ENCODE data around the gene ANKMY2. TPM values are rescaled to one million over a fixed set of nuclear protein-coding genes. Genes with fewer than 3 reads are reported as not detected.
A peak's percentile ranks its signal among the peaks of the same experiment; 100 is the strongest.
"Not testable (repeated sequence)": the region's sequence is repeated elsewhere in the genome, so short reads cannot be mapped to it uniquely, and the experiment has no call there.

The ANKMY2 gene
- total and polyA plus RNA-seq, 5 donors from 2014 or later, result 12.1 to 24.2 (median 19.2) TPM

DNA sequence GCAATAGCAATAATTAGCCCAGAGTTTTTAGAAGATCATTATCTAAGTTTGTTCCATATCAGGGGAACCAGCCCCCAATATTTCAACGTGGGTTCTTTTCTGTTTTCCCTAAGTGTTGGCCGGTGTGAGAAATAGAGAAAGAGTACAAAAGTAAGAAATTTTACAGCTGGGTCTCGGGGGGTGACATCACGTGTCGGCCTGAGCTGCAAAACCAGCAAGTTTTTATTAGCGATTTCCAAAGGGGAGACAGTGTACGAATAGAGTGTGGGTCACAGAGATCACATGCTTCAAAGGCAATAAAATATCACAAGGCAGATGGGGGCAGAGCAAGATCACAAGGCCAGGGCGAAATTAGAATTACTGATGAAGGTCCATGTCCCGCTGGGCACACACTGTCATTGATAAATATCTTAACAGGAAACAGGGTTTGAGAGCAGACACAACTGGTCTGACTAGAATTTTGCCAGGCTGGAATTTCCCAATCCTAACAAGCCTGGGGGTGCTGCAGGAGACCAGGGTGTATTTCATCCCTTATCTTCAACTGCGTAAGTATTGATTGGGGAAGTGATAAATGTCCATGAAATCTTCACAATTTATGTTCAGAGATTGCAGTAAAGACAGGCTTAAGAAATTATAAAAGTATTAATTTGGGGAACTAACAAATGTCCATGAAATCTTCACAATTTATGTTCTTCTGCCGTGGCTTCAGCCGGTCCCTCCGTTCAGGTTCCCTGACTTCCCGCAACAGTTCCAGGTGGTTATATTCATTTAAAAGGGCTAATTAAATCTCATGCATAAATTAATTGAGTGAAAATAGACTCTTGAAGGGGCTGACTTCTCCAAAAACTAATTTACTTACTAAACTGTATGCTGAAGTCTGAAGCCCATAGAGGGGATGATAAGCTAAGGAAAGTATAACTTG, 33.4 kb upstream of the ANKMY2 start:
- not testable (repeated sequence) for H3K27me3 ChIP-seq (ENCODE audit: control insufficient read depth, insufficient read depth, low read length); H3K4me1 Mint-ChIP-seq; H3K4me3 Mint-ChIP-seq; H3K4me3 ChIP-seq (ENCODE audit: low read depth, low read length); H3K27ac ChIP-seq (ENCODE audit: insufficient read depth, low read length, poor library complexity, severe bottlenecking); H3K9me3 ChIP-seq (ENCODE audit: control insufficient read depth in 2 of 2, low read length in 2 of 2); H3K27me3 Mint-ChIP-seq; H3K4me1 ChIP-seq (ENCODE audit: control insufficient read depth, insufficient read depth, low read length, poor library complexity, severe bottlenecking); H3K9me3 Mint-ChIP-seq; DNase-seq; ATAC-seq (ENCODE audit: low read depth in 2 of 2)
- H3K27ac Mint-ChIP-seq, result peak overlapping the region in 1 of 3 donors; percentile 56
- H3K36me3 Mint-ChIP-seq, result peaks cover 45% of the 10 kb centered on the region
- peaks cover 52% of the 10 kb centered on the region for H3K36me3 ChIP-seq (ENCODE audit: control insufficient read depth, insufficient read depth, low read length)

DNA sequence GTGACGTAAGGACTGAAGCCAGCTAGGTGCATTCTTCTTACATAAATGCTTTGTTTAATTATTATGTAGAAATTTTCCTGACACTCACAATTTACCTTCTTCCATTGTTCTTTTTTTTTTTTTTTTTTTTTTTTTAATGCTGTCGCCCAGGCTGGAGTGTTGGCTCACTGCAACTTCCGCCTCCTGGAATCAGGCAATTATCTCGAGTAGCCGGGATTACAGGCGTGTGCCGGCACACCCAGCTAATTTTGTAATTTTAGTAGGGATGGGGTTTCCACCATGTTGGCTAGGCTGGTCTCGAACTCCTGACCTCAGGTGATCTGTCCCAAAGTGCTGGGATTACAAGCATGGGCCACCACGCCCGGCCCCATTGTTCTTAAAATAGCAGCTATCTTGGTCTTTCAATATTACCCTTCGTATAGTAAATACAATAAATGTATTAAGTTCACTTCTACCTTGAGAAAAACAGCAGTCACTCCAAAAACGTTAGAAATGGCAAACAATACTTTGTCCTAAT, 32.5 kb upstream of the ANKMY2 start:
- Histone ChIP-seq H3K27me3 (ENCODE audit: control insufficient read depth, insufficient read depth, low read length) (no peaks in the 10 kb centered on the region), H3K9me3 (ENCODE audit: control insufficient read depth in 2 of 2, low read length in 2 of 2) (no peaks in the 10 kb centered on the region), H3K27ac (ENCODE audit: insufficient read depth, low read length, poor library complexity, severe bottlenecking) (no peak overlapping the region), H3K36me3 (ENCODE audit: control insufficient read depth, insufficient read depth, low read length) (peaks cover 46% of the 10 kb centered on the region), H3K4me3 (ENCODE audit: low read depth, low read length) (no peak overlapping the region), H3K4me1 (ENCODE audit: control insufficient read depth, insufficient read depth, low read length, poor library complexity, severe bottlenecking) (no peaks in the 10 kb centered on the region)
- H3K27ac Mint-ChIP-seq, result no peak overlapping the region
- H3K4me3 Mint-ChIP-seq, result no peak overlapping the region
- peaks cover 0 to 10% (median 0%) of the 10 kb centered on the region in 4 donors for H3K4me1 Mint-ChIP-seq
- H3K27me3 Mint-ChIP-seq, result no peaks in the 10 kb centered on the region
- H3K9me3 Mint-ChIP-seq, result peaks cover 0 to 1% (median 0%) of the 10 kb centered on the region in 7 donors
- peaks cover 47% of the 10 kb centered on the region for H3K36me3 Mint-ChIP-seq
- DNase-seq, result no peak
- ATAC-seq (ENCODE audit: low read depth in 2 of 2), result no peak

DNA sequence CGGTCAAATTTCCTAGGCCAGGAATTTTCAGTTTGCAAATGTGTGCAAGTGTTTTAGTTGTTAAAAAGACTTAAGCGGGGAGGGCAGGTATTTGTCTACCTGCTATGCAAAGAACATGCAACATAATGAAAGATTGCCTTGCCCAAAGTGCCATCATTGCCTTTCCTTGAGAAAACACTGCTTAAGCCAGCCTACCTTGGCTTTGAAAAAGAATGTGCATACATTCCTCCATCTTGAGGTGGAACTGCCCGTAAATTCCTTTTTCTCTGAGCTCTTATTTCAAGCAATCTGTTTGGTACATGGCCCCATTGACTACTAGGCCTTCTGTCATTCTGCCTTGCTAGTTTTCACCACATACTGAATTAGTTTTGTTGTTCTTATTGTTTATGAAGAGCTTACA, 29.7 kb upstream of the ANKMY2 start:
- Mint-ChIP-seq H3K36me3 (peaks cover 45% of the 10 kb centered on the region), H3K9me3 (peaks cover 0 to 2% (median 0%) of the 10 kb centered on the region in 7 donors), H3K27me3 (no peaks in the 10 kb centered on the region), H3K27ac (no peak overlapping the region), H3K4me3 (no peak overlapping the region), H3K4me1 (peaks cover 7 to 17% (median 13%) of the 10 kb centered on the region in 4 donors)
- ATAC-seq (ENCODE audit: low read depth in 2 of 2), result no peak
- H3K9me3 ChIP-seq (ENCODE audit: control insufficient read depth in 2 of 2, low read length in 2 of 2), result no peaks in the 10 kb centered on the region
- no peak overlapping the region for H3K4me3 ChIP-seq (ENCODE audit: low read depth, low read length)
- peaks cover 22% of the 10 kb centered on the region for H3K36me3 ChIP-seq (ENCODE audit: control insufficient read depth, insufficient read depth, low read length)
- no peak overlapping the region for H3K27ac ChIP-seq (ENCODE audit: insufficient read depth, low read length, poor library complexity, severe bottlenecking)
- H3K27me3 ChIP-seq (ENCODE audit: control insufficient read depth, insufficient read depth, low read length), result no peaks in the 10 kb centered on the region
- no peak for DNase-seq
- no peaks in the 10 kb centered on the region for H3K4me1 ChIP-seq (ENCODE audit: control insufficient read depth, insufficient read depth, low read length, poor library complexity, severe bottlenecking)

DNA sequence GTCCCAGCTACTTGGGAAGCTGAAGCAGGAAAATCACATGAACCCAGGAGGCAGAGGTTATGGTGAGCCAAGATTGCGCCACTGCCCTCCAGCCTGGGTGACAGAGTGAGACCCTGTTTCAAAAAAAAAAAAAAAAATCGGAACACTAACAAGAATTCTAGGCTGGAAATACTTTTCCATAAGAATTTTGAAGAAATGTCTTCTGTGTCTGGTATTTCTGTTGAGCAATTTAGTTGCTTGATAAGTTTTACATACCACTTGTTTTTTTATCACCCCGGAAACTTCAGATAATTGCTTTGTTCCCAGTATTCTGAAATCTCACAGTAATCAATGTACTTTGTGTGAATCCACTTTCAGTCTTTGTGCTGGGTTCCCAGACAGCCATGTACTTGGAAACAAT, 26.3 kb upstream of the ANKMY2 start:
- Histone ChIP-seq H3K36me3 (ENCODE audit: control insufficient read depth, insufficient read depth, low read length) (peaks cover 31% of the 10 kb centered on the region), H3K9me3 (ENCODE audit: control insufficient read depth in 2 of 2, low read length in 2 of 2) (no peaks in the 10 kb centered on the region), H3K27me3 (ENCODE audit: control insufficient read depth, insufficient read depth, low read length) (no peaks in the 10 kb centered on the region), H3K4me1 (ENCODE audit: control insufficient read depth, insufficient read depth, low read length, poor library complexity, severe bottlenecking) (no peaks in the 10 kb centered on the region), H3K4me3 (ENCODE audit: low read depth, low read length) (no peak overlapping the region), H3K27ac (ENCODE audit: insufficient read depth, low read length, poor library complexity, severe bottlenecking) (no peak overlapping the region)
- no peak overlapping the region for H3K27ac Mint-ChIP-seq
- H3K27me3 Mint-ChIP-seq, result no peaks in the 10 kb centered on the region
- no peak for ATAC-seq (ENCODE audit: low read depth in 2 of 2)
- H3K9me3 Mint-ChIP-seq, result peaks cover 0 to 4% (median 0%) of the 10 kb centered on the region in 7 donors
- H3K4me1 Mint-ChIP-seq, result peaks cover 9 to 22% (median 16%) of the 10 kb centered on the region in 4 donors
- peaks cover 53% of the 10 kb centered on the region for H3K36me3 Mint-ChIP-seq
- no peak overlapping the region for H3K4me3 Mint-ChIP-seq
- no peak for DNase-seq

DNA sequence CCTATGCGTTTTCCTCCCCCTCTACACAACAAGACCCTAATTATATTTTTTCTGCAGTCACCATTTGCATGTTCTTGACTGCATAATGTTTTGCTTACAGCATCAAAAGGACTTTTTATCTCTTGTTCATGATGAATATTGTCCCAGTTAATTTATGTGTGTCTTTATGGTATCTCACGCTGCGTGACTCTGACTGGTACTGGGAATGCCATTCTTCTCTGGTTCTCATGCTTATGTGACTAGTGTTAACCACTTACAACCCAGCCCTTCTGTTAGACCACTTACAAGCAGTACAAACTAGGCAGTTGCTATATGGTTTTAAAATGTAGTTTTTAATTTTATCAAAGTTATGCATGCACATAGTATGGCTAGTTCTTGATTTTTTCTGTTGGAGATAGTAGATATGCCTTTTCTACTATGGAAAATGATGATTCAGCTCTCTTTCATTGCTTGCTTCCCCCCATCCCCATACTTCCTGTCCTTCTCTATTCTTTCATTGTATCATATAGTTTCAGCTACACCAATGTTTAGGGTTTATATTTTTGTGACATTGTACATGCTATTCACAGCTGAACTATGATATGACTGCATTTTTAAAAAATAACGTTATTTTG, 25.3 kb upstream of the ANKMY2 start:
- no peaks in the 10 kb centered on the region for H3K9me3 ChIP-seq (ENCODE audit: control insufficient read depth in 2 of 2, low read length in 2 of 2)
- Mint-ChIP-seq H3K36me3 (peaks cover 50% of the 10 kb centered on the region), H3K27me3 (no peaks in the 10 kb centered on the region), H3K4me3 (peak overlapping the region in 1 of 4 donors; percentile 71), H3K4me1 (peaks cover 9 to 22% (median 15%) of the 10 kb centered on the region in 4 donors), H3K9me3 (peaks cover 0 to 4% (median 0%) of the 10 kb centered on the region in 7 donors), H3K27ac (no peak overlapping the region)
- no peak overlapping the region for H3K27ac ChIP-seq (ENCODE audit: insufficient read depth, low read length, poor library complexity, severe bottlenecking)
- H3K27me3 ChIP-seq (ENCODE audit: control insufficient read depth, insufficient read depth, low read length), result no peaks in the 10 kb centered on the region
- ATAC-seq (ENCODE audit: low read depth in 2 of 2) (no peak), DNase-seq (no peak)
- no peaks in the 10 kb centered on the region for H3K4me1 ChIP-seq (ENCODE audit: control insufficient read depth, insufficient read depth, low read length, poor library complexity, severe bottlenecking)
- H3K36me3 ChIP-seq (ENCODE audit: control insufficient read depth, insufficient read depth, low read length), result peaks cover 26% of the 10 kb centered on the region
- no peak overlapping the region for H3K4me3 ChIP-seq (ENCODE audit: low read depth, low read length)

DNA sequence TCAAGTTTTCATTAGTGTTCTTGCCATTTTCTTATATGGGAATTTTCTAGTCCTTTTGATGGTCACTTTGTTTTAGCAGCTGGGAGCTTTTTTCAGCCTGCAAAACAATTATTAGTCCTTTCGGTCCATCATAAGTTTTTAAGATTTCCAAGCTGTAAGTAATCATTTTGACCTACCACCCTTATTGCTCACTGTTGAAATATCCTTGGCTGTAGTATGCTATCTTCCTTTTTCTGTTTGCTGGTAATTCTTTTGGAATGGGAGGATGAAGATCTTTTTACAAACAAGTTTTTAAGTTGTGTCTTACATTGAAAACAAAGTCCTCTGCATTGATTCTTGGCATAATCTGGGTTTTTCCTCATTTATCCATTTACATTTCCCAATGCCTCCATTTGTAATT, 24.5 kb upstream of the ANKMY2 start:
- Mint-ChIP-seq H3K9me3 (peaks cover 0 to 4% (median 0%) of the 10 kb centered on the region in 7 donors), H3K4me1 (peaks cover 11 to 22% (median 16%) of the 10 kb centered on the region in 4 donors), H3K27ac (no peak overlapping the region), H3K36me3 (peaks cover 51% of the 10 kb centered on the region), H3K4me3 (no peak overlapping the region), H3K27me3 (no peaks in the 10 kb centered on the region)
- H3K4me1 ChIP-seq (ENCODE audit: control insufficient read depth, insufficient read depth, low read length, poor library complexity, severe bottlenecking), result no peaks in the 10 kb centered on the region
- no peak overlapping the region for H3K4me3 ChIP-seq (ENCODE audit: low read depth, low read length)
- H3K36me3 ChIP-seq (ENCODE audit: control insufficient read depth, insufficient read depth, low read length), result peaks cover 23% of the 10 kb centered on the region
- H3K27ac ChIP-seq (ENCODE audit: insufficient read depth, low read length, poor library complexity, severe bottlenecking), result no peak overlapping the region
- no peaks in the 10 kb centered on the region for H3K27me3 ChIP-seq (ENCODE audit: control insufficient read depth, insufficient read depth, low read length)
- DNase-seq (no peak), ATAC-seq (ENCODE audit: low read depth in 2 of 2) (no peak)
- no peaks in the 10 kb centered on the region for H3K9me3 ChIP-seq (ENCODE audit: control insufficient read depth in 2 of 2, low read length in 2 of 2)

- H3K9me3 ChIP-seq (ENCODE audit: control insufficient read depth in 2 of 2, low read length in 2 of 2), result no peaks in the 10 kb centered on the region
- H3K4me3 ChIP-seq (ENCODE audit: low read depth, low read length), result no peak overlapping the region
- DNase-seq (no peak), ATAC-seq (ENCODE audit: low read depth in 2 of 2) (no peak)
- H3K4me1 Mint-ChIP-seq, result peaks cover 11 to 22% (median 16%) of the 10 kb centered on the region in 4 donors
- H3K27me3 ChIP-seq (ENCODE audit: control insufficient read depth, insufficient read depth, low read length), result no peaks in the 10 kb centered on the region
- no peak overlapping the region for H3K27ac ChIP-seq (ENCODE audit: insufficient read depth, low read length, poor library complexity, severe bottlenecking)
- peaks cover 51% of the 10 kb centered on the region for H3K36me3 Mint-ChIP-seq
- no peak overlapping the region for H3K27ac Mint-ChIP-seq
- H3K36me3 ChIP-seq (ENCODE audit: control insufficient read depth, insufficient read depth, low read length), result peaks cover 20% of the 10 kb centered on the region
- H3K4me3 Mint-ChIP-seq, result no peak overlapping the region
- H3K27me3 Mint-ChIP-seq, result no peaks in the 10 kb centered on the region
- H3K9me3 Mint-ChIP-seq, result peaks cover 0 to 4% (median 0%) of the 10 kb centered on the region in 7 donors
- H3K4me1 ChIP-seq (ENCODE audit: control insufficient read depth, insufficient read depth, low read length, poor library complexity, severe bottlenecking), result no peaks in the 10 kb centered on the region
These were observed 24.0 kb upstream of the ANKMY2 start for GRCh38 chr7:16669581-16669980.
